IPS DF 6.9 (cell line): ENCODE data around the gene FAH.
A peak's percentile ranks its signal among the peaks of the same experiment; 100 is the strongest.

Experiments
- DNase-seq: peaks from one replicate; pipeline ENCODE4 v3.0.0-alpha.2; 2013; ENCODE audit warnings: low read depth, low spot score
- H3K27ac ChIP-seq: one replicate; pipeline ENCODE4 v1.5.1; 2013; ENCODE audit warnings: low read length, control low read depth
- H3K27me3 ChIP-seq: 2 replicates; pipeline ENCODE4 v1.6.1; 2013; ENCODE audit warnings: mild to moderate bottlenecking, low read length; ENCODE audit not compliant: control insufficient read depth, insufficient read depth
- H3K36me3 ChIP-seq: 2 replicates; pipeline ENCODE4 v1.6.1; 2013; ENCODE audit warnings: low read length; ENCODE audit not compliant: control insufficient read depth, insufficient read depth
- H3K4me1 ChIP-seq: 2 replicates; pipeline ENCODE4 v1.6.1; 2013; ENCODE audit warnings: low read length; ENCODE audit not compliant: control insufficient read depth, insufficient read depth
- H3K4me3 ChIP-seq: 2 replicates; pipeline ENCODE4 v1.5.1; 2013; ENCODE audit warnings: mild to moderate bottlenecking, low read length
- H3K9me3 ChIP-seq: 2 replicates; pipeline ENCODE4 v1.6.1; 2013; ENCODE audit warnings: low read length, inconsistent platforms; ENCODE audit not compliant: control insufficient read depth, insufficient read depth
- WGBS: extraction: QIAGEN DNeasy Blood & Tissue Kit; methylation state at CpG from one replicate; pipeline ENCODE4 v1.1.7; 2013; ENCODE audit warnings: mixed read lengths, missing lambda C conversion rate; ENCODE audit not compliant: insufficient read length, insufficient coverage; 5-methylcytosine and 5-hydroxymethylcytosine counted together

FAH gene

GRCh38 chr15:80152896-80153876 is at the start of gene FAH:
FAH (plus strand) TSS chr15:80152999; CDS start chr15:80153055, 56 bp downstream.
- H3K27me3 ChIP-seq, result no peaks in the 10 kb centered on the region
- WGBS, result no CpG with 5 or more reads among the region's 45 CpGs
- DNase-seq, result no peak
- H3K9me3 ChIP-seq, result no peaks in the 10 kb centered on the region
- H3K4me1 ChIP-seq, result no peaks in the 10 kb centered on the region
- peak within 1 kb of the TSS; percentile 62; the same call in 1 of the 2 replicates for H3K4me3 ChIP-seq
- no peak within 1 kb of the TSS for H3K27ac ChIP-seq
- H3K36me3 ChIP-seq, result no peaks in the 10 kb centered on the region

- no peak for DNase-seq
- no peaks in the 10 kb centered on the region for H3K9me3 ChIP-seq
- H3K4me3 ChIP-seq, result no peak overlapping the region
- H3K4me1 ChIP-seq, result no peaks in the 10 kb centered on the region; the same call in 1 of the 2 replicates
- no peaks in the 10 kb centered on the region for H3K27me3 ChIP-seq
- no peak overlapping the region for H3K27ac ChIP-seq
- no CpG with 5 or more reads among the region's 3 CpGs for WGBS
- no peaks in the 10 kb centered on the region for H3K36me3 ChIP-seq
Observed at GRCh38 chr15:80105193-80105592, 47.6 kb upstream of the FAH start.

- no peak for DNase-seq
- Histone ChIP-seq H3K9me3 (no peaks in the 10 kb centered on the region), H3K27ac (no peak overlapping the region), H3K4me3 (no peak overlapping the region), H3K4me1 (no peaks in the 10 kb centered on the region; the same call in 1 of the 2 replicates), H3K36me3 (no peaks in the 10 kb centered on the region), H3K27me3 (no peaks in the 10 kb centered on the region)
- WGBS, result no CpG with 5 or more reads among the region's 1 CpG
Observed at GRCh38 chr15:80105595-80105994, 47.2 kb upstream of the FAH start.

GRCh38 chr15:80106051-80106450 is 46.7 kb upstream of the FAH start:
- DNase-seq, result no peak

GRCh38 chr15:80107204-80107603 is 45.6 kb upstream of the FAH start:
- WGBS, result no CpG with 5 or more reads among the region's 6 CpGs

More at GRCh38 chr15:80106051-80106450, 46.7 kb upstream of the FAH start:
- no CpG with 5 or more reads among the region's 4 CpGs for WGBS
- no peaks in the 10 kb centered on the region for H3K27me3 ChIP-seq
- H3K9me3 ChIP-seq, result no peaks in the 10 kb centered on the region
- no peak overlapping the region for H3K27ac ChIP-seq
- H3K4me1 ChIP-seq, result no peaks in the 10 kb centered on the region; the same call in 1 of the 2 replicates
- no peaks in the 10 kb centered on the region for H3K36me3 ChIP-seq
- H3K4me3 ChIP-seq, result no peak overlapping the region

GRCh38 chr15:80107774-80108173 is 45.0 kb upstream of the FAH start:
- Histone ChIP-seq H3K4me3 (no peak overlapping the region), H3K9me3 (no peaks in the 10 kb centered on the region), H3K27me3 (no peaks in the 10 kb centered on the region), H3K4me1 (no peaks in the 10 kb centered on the region; the same call in 1 of the 2 replicates), H3K36me3 (no peaks in the 10 kb centered on the region), H3K27ac (no peak overlapping the region)
- WGBS, result no CpG with 5 or more reads among the region's 3 CpGs
- DNase-seq, result no peak

More at GRCh38 chr15:80107204-80107603, 45.6 kb upstream of the FAH start:
- no peak for DNase-seq
- H3K9me3 ChIP-seq, result no peaks in the 10 kb centered on the region
- H3K27me3 ChIP-seq, result no peaks in the 10 kb centered on the region
- no peaks in the 10 kb centered on the region; the same call in 1 of the 2 replicates for H3K4me1 ChIP-seq
- no peaks in the 10 kb centered on the region for H3K36me3 ChIP-seq
- no peak overlapping the region for H3K4me3 ChIP-seq
- H3K27ac ChIP-seq, result no peak overlapping the region

GRCh38 chr15:80109388-80109787 is 43.4 kb upstream of the FAH start:
- Histone ChIP-seq H3K9me3 (no peaks in the 10 kb centered on the region), H3K36me3 (no peaks in the 10 kb centered on the region), H3K27ac (no peak overlapping the region), H3K4me1 (no peaks in the 10 kb centered on the region; the same call in 1 of the 2 replicates), H3K27me3 (no peaks in the 10 kb centered on the region), H3K4me3 (no peak overlapping the region)
- no peak for DNase-seq
- WGBS, result no CpG with 5 or more reads among the region's 3 CpGs

- DNase-seq, result no peak
- Histone ChIP-seq H3K27me3 (no peaks in the 10 kb centered on the region), H3K4me1 (no peaks in the 10 kb centered on the region; the same call in 1 of the 2 replicates), H3K9me3 (no peaks in the 10 kb centered on the region), H3K27ac (no peak overlapping the region), H3K36me3 (no peaks in the 10 kb centered on the region), H3K4me3 (no peak overlapping the region)
Observed at GRCh38 chr15:80110920-80111319, 41.9 kb upstream of the FAH start.

GRCh38 chr15:80114114-80114513 is 38.7 kb upstream of the FAH start:
- Histone ChIP-seq H3K9me3 (no peaks in the 10 kb centered on the region), H3K27me3 (no peaks in the 10 kb centered on the region), H3K4me1 (no peaks in the 10 kb centered on the region), H3K27ac (no peak overlapping the region), H3K4me3 (no peak overlapping the region), H3K36me3 (no peaks in the 10 kb centered on the region)
- no CpG with 5 or more reads among the region's 4 CpGs for WGBS
- DNase-seq, result no peak

GRCh38 chr15:80115021-80115420 is 37.8 kb upstream of the FAH start:
- no peak for DNase-seq
- no peaks in the 10 kb centered on the region for H3K27me3 ChIP-seq
- no CpG with 5 or more reads among the region's 1 CpG for WGBS
- H3K9me3 ChIP-seq, result no peaks in the 10 kb centered on the region
- H3K27ac ChIP-seq, result no peak overlapping the region
- no peaks in the 10 kb centered on the region for H3K36me3 ChIP-seq
- H3K4me3 ChIP-seq, result no peak overlapping the region
- no peaks in the 10 kb centered on the region for H3K4me1 ChIP-seq
